ENCODE measurements around the gene SENP6. TPM values are rescaled to one million over a fixed set of nuclear protein-coding genes. Genes with fewer than 3 reads are reported as not detected.
"Not testable (repeated sequence)": the region's sequence is repeated elsewhere in the genome, so short reads cannot be mapped to it uniquely, and the experiment has no call there.

SENP6 gene
- total RNA-seq, 2 donors from 2014 or later = 99.4 to 99.7 TPM

DNA sequence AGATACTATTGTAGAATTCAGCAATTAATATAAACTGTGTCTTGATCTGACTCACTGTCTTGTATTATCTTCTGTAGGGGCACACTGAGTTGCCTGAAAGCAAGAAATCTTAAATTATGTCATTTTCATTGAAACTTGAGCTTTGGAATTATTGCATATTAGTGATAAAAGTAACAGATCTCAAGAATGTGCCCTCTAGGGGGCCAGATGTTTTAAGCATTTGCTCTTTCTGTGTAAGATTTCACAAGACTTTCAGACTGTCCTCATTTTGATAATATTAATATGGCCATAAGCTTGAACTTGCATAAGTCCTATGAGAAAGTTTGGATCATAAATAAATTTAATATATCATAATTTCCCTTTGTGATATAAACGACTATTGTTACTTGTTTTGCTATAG lies 91.9 kb downstream of the SENP6 start:
- H3K9me3 Mint-ChIP-seq = no peaks in the 10 kb centered on the region
- no peak overlapping the region for H3K27ac Mint-ChIP-seq
- no peak for DNase-seq
- peaks cover 2 to 14% of the 10 kb centered on the region in 2 donors for H3K36me3 Mint-ChIP-seq (ENCODE audit: insufficient read depth in 2 of 2)
- H3K4me3 Mint-ChIP-seq = no peak overlapping the region
- no peaks in the 10 kb centered on the region for H3K4me1 Mint-ChIP-seq (ENCODE audit: low read depth)
- no peaks in the 10 kb centered on the region for H3K27me3 Mint-ChIP-seq (ENCODE audit: low read depth)
- no peak for ATAC-seq (replicated peaks in 1 of 2)

DNA sequence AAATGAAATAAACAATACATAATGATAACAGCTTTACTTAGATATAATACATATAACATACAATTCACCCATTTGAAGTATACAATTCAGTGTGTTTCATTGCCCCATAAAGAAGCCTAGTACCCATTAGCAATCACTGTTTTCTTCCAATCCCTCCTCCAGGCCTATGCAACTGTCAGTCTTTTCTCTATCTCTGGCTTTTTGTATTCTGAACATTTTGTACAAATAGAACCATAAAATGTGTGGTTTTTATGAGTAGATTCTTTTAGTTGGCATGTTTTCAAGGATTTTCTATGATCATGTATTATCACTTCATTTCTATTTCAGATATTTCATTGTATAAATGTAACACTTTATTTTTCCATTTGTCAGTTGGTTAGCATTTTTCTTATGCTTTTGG lies 92.7 kb downstream of the SENP6 start:
- Mint-ChIP-seq H3K4me1 (ENCODE audit: low read depth) (no peaks in the 10 kb centered on the region), H3K27ac (no peak overlapping the region), H3K4me3 (no peak overlapping the region), H3K9me3 (no peaks in the 10 kb centered on the region), H3K27me3 (ENCODE audit: low read depth) (no peaks in the 10 kb centered on the region), H3K36me3 (ENCODE audit: insufficient read depth in 2 of 2) (peaks cover 2 to 17% of the 10 kb centered on the region in 2 donors)
- DNase-seq = no peak
- no peak for ATAC-seq (replicated peaks in 1 of 2)

DNA sequence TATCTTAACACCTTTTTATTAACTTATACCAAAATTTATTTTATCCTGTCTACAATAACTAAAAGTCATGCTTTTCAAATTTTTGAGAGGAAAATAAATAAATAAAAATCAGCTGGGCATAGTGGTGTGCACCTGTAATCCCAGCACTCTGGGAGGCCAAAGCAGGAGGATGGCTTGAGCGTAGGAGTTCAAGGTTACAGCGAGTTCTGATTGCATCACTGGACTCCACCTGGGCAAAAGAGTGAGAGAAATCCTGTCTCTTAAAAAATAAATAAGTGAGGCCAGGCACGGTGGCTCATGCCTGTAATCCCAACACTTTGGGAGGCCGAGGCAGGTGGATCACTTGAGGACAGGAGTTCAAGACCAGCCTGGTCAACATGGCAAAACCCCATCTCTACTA lies 106.7 kb downstream of the SENP6 start:
- DNase-seq; H3K9me3 Mint-ChIP-seq; H3K27ac Mint-ChIP-seq; H3K27me3 Mint-ChIP-seq (ENCODE audit: low read depth); ATAC-seq (replicated peaks in 1 of 2); H3K4me1 Mint-ChIP-seq (ENCODE audit: low read depth); H3K4me3 Mint-ChIP-seq: not testable (repeated sequence)
- H3K36me3 Mint-ChIP-seq (ENCODE audit: insufficient read depth in 2 of 2) = peaks cover 2 to 17% of the 10 kb centered on the region in 2 donors

DNA sequence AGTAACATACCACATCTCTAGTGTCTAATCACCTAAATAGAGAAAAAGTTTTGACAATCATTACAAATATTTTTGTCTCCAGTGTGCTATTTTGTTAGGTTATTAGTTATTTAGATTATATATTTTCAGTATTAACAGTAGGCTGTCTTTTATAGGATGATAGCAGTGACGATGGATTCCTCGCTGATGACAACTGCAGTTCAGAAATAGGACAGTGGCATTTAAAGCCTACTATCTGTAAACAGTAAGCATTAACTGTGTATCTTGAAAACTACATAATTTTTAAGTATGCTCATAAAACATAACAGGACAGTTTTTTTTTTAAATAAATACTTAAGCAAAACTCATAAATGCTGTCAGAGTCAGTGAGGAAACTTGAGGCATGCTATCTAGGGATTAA lies 109.5 kb downstream of the SENP6 start:
- ATAC-seq (replicated peaks in 1 of 2) = no peak
- Mint-ChIP-seq H3K27ac (no peak overlapping the region), H3K9me3 (no peaks in the 10 kb centered on the region), H3K36me3 (ENCODE audit: insufficient read depth in 2 of 2) (peaks cover 9 to 26% of the 10 kb centered on the region in 2 donors), H3K27me3 (ENCODE audit: low read depth) (no peaks in the 10 kb centered on the region), H3K4me3 (no peak overlapping the region), H3K4me1 (ENCODE audit: low read depth) (peaks cover 5% of the 10 kb centered on the region)
- no peak for DNase-seq

DNA sequence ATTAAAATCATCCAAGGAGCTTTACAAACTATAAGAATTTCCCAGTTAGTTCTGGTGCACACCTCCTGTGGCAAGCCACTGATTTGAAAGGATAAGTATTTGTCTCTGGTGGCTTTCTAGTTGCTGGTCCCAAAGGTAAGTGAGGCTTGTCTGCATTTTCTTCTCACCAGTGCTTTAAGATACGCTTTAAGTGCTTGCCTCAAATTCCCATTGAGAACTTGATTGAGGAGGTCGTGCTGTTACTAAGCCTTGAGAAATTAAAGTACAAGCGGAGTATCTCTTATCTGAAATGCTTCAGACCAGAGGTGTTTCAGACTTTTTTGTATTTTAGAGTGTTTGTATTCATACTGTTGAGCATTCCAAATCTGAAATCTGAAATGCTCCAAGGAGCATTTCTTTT lies 117.5 kb downstream of the SENP6 start:
- Mint-ChIP-seq H3K27ac (no peak overlapping the region), H3K36me3 (ENCODE audit: insufficient read depth in 2 of 2) (peaks cover 5 to 13% of the 10 kb centered on the region in 2 donors), H3K4me1 (ENCODE audit: low read depth) (no peaks in the 10 kb centered on the region), H3K4me3 (no peak overlapping the region), H3K9me3 (no peaks in the 10 kb centered on the region), H3K27me3 (ENCODE audit: low read depth) (no peaks in the 10 kb centered on the region)
- DNase-seq = no peak
- ATAC-seq (replicated peaks in 1 of 2) = no peak

DNA sequence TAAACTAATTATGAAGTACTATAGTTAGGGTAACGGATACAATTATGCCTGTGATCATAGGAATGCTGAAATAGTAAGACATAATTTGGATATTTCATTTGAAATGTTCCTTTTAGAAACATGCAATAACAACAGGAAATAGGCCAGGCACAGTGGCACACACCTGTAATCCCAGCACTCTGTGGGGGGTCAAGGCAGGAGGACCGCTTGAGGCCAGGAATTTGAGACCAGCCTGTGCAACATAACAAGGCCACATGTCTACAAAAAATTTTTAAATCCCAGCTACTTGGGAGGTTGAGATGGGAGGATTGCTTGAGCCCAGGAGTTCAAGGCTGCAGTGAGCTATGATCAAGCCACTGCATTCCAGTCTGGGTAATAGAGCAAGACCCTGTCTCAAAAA lies 121.7 kb downstream of the SENP6 start:
- Mint-ChIP-seq H3K36me3 (ENCODE audit: insufficient read depth in 2 of 2) (no peaks in the 10 kb centered on the region), H3K27me3 (ENCODE audit: low read depth) (no peaks in the 10 kb centered on the region), H3K4me3 (no peak overlapping the region), H3K27ac (no peak overlapping the region), H3K9me3 (no peaks in the 10 kb centered on the region), H3K4me1 (ENCODE audit: low read depth) (no peaks in the 10 kb centered on the region)
- ATAC-seq (replicated peaks in 1 of 2) (no peak), DNase-seq (no peak)

DNA sequence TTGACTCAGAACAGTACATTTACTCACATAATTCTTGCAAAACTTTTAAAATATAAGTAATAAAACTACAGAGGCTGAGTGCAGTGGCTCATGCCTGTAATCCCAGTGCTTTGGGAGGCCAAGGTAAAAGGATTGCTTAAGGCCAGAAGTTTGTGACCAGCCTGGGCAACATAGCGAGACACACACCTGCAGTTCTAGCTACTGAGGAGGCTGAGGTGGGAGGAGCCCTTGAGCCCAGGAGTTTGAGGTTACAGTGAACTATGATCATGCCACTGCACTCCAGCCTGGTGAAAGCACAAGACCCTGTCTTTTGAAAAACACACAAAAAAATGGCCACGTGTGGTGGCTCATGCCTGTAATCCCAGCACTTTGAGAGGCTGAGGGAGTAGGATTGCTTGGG lies 125.5 kb downstream of the SENP6 start:
- H3K4me1 Mint-ChIP-seq (ENCODE audit: low read depth) = no peaks in the 10 kb centered on the region
- ATAC-seq (replicated peaks in 1 of 2) (no peak), DNase-seq (no peak)
- H3K27me3 Mint-ChIP-seq (ENCODE audit: low read depth) = no peaks in the 10 kb centered on the region
- H3K4me3 Mint-ChIP-seq = no peak overlapping the region
- H3K36me3 Mint-ChIP-seq (ENCODE audit: insufficient read depth in 2 of 2) = no peaks in the 10 kb centered on the region
- H3K27ac Mint-ChIP-seq = no peak overlapping the region
- no peaks in the 10 kb centered on the region for H3K9me3 Mint-ChIP-seq

DNA sequence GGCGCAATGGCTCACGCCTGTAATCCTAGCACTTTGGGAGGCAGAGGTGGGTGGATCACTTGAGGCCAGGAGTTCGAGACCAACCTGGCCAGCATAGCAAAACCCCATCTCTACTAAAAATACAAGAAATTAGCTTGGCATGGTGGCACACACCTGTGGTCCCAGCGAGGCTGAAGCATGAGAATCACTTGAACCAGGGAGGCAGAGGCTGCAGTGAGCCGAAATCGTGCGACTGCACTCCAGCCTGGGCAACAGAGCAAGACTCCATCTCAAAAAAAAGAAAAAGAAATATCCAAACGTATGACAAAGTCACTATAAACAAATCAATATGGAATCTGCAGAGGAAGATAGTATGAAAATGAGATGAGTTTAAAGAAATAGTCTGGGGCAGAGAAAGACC lies 129.3 kb downstream of the SENP6 start:
- ATAC-seq (replicated peaks in 1 of 2); H3K9me3 Mint-ChIP-seq; H3K36me3 Mint-ChIP-seq (ENCODE audit: insufficient read depth in 2 of 2); H3K4me1 Mint-ChIP-seq (ENCODE audit: low read depth); H3K4me3 Mint-ChIP-seq; DNase-seq; H3K27ac Mint-ChIP-seq: not testable (repeated sequence)
- peaks cover 11% of the 10 kb centered on the region for H3K27me3 Mint-ChIP-seq (ENCODE audit: low read depth)

DNA sequence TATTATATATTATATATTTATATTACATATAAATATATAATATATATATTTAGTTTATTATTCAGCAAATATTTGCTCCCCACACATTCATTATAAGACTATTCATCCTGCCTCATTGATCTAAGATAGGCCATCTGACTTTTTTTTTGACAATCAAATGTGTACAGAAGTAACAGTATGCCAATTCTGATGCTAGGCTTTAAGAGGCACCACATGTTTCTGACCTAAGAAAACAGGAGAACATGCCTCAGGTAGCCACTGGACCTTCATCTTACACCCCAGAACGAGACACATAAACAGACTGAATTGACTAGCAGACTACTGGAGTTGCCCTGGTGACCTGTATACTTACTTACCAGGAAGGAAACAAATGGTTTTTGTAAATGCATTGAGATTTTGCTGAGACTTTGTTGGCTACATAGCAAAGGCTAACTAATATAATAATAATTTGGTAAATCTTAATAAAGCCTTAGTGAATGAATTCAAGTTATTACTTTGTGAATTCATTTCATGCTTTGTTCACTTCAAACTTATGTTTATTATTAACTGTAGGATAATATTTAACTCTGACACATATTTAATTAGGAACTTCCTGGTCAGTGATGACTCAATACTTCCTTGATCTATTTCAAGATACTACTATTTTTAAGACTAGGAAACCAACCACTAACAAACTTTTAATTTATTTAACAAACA lies 134.0 kb downstream of the SENP6 start:
- H3K4me3 Mint-ChIP-seq = no peak overlapping the region
- no peaks in the 10 kb centered on the region for H3K9me3 Mint-ChIP-seq
- DNase-seq (no peak), ATAC-seq (replicated peaks in 1 of 2) (no peak)
- peaks cover 17% of the 10 kb centered on the region for H3K27me3 Mint-ChIP-seq (ENCODE audit: low read depth)
- H3K36me3 Mint-ChIP-seq (ENCODE audit: insufficient read depth in 2 of 2) = no peaks in the 10 kb centered on the region
- H3K4me1 Mint-ChIP-seq (ENCODE audit: low read depth) = no peaks in the 10 kb centered on the region
- no peak overlapping the region for H3K27ac Mint-ChIP-seq

DNA sequence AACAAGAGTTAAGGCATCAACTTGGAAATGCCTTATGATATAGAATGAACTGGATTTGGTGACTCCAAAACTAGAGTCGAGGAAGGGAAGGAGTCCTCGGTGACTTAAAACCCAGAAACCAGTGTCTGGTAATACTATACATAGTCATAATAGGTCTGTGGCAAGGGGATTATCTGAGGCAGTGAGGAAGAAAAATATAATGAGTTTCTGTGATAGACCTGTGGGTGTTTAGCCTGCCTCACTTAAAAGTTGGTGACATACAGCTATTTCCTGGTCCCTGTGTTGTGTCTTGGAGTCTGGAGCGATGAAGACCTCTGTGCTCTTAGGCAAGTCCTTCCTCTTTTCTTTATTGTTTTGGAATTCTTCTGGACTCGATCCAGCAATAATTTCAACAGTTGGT lies 142.3 kb downstream of the SENP6 start:
- Mint-ChIP-seq H3K4me1 (ENCODE audit: low read depth) (no peaks in the 10 kb centered on the region), H3K27ac (no peak overlapping the region), H3K27me3 (ENCODE audit: low read depth) (peaks cover 40% of the 10 kb centered on the region), H3K9me3 (no peaks in the 10 kb centered on the region), H3K36me3 (ENCODE audit: insufficient read depth in 2 of 2) (no peaks in the 10 kb centered on the region), H3K4me3 (no peak overlapping the region)
- no peak for DNase-seq
- no peak for ATAC-seq (replicated peaks in 1 of 2)

DNA sequence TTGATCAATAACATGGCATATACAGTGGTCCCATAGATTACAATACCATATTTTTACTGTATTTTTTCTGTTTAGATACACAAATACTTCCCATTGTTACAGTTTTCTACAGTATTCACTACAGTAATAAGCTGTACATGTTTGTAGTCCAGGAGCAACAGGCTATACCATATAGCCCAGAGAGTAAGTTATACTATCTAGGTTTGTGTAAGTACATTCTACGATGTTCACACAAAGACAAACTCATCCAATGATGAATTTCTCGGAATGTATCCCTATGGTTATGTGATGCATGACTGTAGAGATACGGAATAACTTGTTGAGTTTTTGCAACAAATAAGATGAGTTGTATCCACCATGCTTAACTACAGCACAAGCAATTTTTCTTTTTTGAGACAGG lies 143.7 kb downstream of the SENP6 start:
- no peaks in the 10 kb centered on the region for H3K9me3 Mint-ChIP-seq
- peaks cover 5% of the 10 kb centered on the region for H3K4me1 Mint-ChIP-seq (ENCODE audit: low read depth)
- ATAC-seq (replicated peaks in 1 of 2) (no peak), DNase-seq (no peak)
- peaks cover 45% of the 10 kb centered on the region for H3K27me3 Mint-ChIP-seq (ENCODE audit: low read depth)
- H3K4me3 Mint-ChIP-seq = no peak overlapping the region
- H3K36me3 Mint-ChIP-seq (ENCODE audit: insufficient read depth in 2 of 2) = peaks cover 2% of the 10 kb centered on the region in 2 donors
- H3K27ac Mint-ChIP-seq = no peak overlapping the region

DNA sequence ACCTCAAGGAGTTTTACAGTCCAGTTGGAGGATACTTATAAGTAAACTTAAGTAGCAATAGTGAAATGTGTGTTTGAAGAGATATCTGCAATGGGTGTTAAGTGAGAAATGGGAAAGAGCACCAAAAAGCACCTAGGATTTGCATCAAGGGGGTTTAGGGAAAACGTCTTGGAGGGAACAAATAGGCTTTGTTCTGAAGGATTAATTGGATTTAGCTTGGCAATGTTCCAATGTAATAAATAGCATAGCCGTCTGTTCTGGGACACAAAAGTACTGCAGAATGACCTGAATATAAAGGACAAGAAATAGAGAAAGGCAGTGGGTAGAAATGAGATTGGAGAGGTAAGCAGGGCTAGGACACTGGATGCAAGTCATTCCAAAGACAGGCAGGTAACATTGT lies 144.5 kb downstream of the SENP6 start:
- DNase-seq (no peak), ATAC-seq (replicated peaks in 1 of 2) (no peak)
- Mint-ChIP-seq H3K36me3 (ENCODE audit: insufficient read depth in 2 of 2) (peaks cover 2% of the 10 kb centered on the region in 2 donors), H3K27me3 (ENCODE audit: low read depth) (peaks cover 45% of the 10 kb centered on the region), H3K4me1 (ENCODE audit: low read depth) (peaks cover 5% of the 10 kb centered on the region), H3K4me3 (no peak overlapping the region), H3K9me3 (no peaks in the 10 kb centered on the region), H3K27ac (no peak overlapping the region)

DNA sequence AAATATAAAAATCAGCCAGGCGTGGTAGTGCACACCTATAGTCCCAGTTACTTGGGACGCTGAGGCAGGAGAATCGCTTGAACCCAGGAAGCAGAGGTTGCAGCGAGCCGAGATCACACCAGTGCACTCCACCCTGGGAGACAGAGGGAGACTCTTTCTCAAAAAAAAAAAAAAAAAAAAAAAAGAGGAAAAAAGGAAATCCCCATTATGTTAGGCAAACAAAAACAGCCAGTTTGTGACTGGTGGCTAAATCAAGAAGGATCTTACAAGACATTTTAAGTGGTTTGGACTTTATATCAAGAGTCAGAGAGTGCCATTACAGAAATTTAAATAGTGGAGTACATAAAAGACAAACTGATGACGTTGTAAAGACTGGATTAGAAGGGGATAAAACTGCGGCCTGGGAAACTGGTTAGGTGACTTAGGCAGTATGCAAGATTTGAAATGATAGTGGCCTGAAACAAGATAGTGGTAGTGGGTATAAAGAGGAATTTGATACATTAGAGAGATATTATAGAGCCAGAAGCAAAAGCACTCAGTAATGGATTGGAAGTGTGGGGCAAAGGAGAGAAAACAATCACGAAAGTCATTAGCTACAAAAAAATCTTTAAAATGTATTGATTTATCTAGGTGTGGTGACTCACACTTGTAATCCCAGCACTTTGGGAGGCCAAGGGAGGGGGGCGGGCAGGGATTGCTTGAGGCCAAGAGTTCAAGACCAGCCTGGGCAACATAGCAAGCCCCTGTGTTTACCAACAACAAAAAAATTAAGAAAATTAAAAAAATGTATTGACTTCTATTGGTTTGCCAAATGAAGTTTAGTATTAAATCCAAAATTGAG lies 145.7 kb downstream of the SENP6 start:
- Mint-ChIP-seq H3K9me3 (no peaks in the 10 kb centered on the region), H3K4me1 (ENCODE audit: low read depth) (peaks cover 5% of the 10 kb centered on the region), H3K4me3 (peak overlapping the region in 1 of 2 donors; percentile 60), H3K27me3 (ENCODE audit: low read depth) (peaks cover 45% of the 10 kb centered on the region), H3K36me3 (ENCODE audit: insufficient read depth in 2 of 2) (peaks cover 2% of the 10 kb centered on the region in 2 donors), H3K27ac (peak overlapping the region; percentile 43)
- ATAC-seq (replicated peaks in 1 of 2) (no peak), DNase-seq (no peak)
